Stimulated activated CD4-positive, alpha-beta T cell treated with anti-CD3 and anti-CD28 coated beads, Interleukin-4, amount 100 ng/mL, for 48 hours (primary cell): Measurements from ENCODE around the gene PSMD8.
"Not testable (repeated sequence)": the region's sequence is repeated elsewhere in the genome, so short reads cannot be mapped to it uniquely, and the experiment has no call there.

Source experiments
- DNase-seq, 2 donors: peaks; one replicate each; pipeline ENCODE4 v3.0.0-alpha.2; 2020; ENCODE audit warnings: low read depth in 2 of 2

The PSMD8 gene

GRCh38 chr19:38374332-38375097 is at the start of gene PSMD8:
PSMD8 (plus strand) TSS chr19:38374571; CDS start chr19:38374602, 31 bp downstream.
- DNase-seq, result peak; percentile 96 to 98

DNA sequence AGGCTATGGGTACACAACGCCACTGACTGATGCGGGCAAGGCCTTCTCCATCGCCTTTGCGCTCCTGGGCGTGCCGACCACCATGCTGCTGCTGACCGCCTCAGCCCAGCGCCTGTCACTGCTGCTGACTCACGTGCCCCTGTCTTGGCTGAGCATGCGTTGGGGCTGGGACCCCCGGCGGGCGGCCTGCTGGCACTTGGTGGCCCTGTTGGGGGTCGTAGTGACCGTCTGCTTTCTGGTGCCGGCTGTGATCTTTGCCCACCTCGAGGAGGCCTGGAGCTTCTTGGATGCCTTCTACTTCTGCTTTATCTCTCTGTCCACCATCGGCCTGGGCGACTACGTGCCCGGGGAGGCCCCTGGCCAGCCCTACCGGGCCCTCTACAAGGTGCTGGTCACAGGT is 47.8 kb upstream of the PSMD8 start:
- no peak for DNase-seq

- no peak for DNase-seq
Observed at GRCh38 chr19:38329651-38330050, 44.7 kb upstream of the PSMD8 start.

DNA sequence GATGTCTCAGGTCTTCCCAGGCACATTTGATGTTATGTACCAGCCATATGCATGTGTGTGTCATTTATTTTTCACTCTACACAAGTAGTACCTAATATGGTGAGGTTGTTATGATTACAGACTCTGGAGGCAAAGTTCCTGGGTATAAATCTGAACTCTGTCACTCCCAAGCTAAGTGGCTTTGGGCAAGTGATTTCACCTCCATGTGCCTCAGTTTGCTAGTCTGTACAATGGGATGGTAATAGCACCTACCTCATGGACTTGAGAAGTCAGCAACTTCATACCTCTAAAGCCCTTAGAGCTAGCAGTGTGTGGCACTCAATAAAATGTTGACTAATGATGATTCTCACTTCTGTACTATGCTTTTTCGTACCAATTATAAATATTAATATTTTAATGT is 42.6 kb upstream of the PSMD8 start:
- no peak for DNase-seq

- DNase-seq, result no peak
Observed at GRCh38 chr19:38333245-38333644, 41.1 kb upstream of the PSMD8 start.

- peak; percentile 93 to 97 for DNase-seq
Observed at GRCh38 chr19:38335949-38336637, 38.3 kb upstream of the PSMD8 start.

DNA sequence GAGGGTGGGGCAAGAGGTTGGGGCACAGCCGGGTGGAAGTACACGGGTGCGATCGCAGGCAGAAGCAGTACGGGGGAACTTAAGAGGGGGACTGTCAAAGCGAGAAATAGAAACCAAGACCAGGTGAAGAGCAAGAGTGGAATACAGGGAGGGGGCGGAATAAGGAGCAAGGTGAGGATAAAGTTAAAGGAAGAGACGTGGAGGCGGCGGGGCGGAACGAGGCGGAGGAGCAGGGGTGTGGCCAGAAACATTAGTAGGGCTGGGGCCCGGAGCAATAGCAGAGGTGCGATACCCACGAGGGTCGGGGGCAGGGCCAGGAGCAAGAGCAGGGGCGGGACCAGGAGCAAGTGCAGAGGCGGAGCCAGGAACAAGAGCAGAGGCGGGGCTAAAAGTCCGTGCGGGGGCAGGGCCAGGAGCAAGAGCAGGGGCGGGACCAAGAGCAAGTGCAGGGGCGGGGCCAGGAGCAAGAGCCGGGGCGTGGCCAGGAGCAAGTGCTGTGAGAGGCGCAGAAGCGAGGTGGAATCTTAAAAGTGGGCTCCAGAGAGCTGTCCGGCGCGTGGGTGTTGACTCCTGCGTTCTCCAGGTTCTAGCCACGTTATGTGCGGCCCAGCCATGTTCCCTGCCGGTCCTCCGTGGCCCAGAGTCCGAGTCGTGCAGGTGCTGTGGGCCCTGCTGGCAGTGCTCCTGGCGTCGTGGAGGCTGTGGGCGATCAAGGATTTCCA is 37.6 kb upstream of the PSMD8 start:
- peak; percentile 92 to 93 for DNase-seq

DNA sequence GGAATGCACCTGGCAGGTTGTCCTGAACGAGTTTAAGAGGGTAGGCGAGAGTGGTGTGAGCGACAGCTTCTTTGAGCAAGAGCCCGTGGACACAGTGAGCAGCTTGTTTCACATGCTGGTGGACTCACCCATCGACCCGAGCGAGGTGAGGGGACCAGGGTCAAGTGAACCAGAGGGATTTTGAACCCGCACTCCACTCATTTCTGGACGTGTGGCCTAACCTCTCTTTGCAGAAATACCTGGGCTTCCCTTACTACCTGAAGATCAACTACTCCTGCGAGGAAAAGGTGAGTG is 37.1 kb upstream of the PSMD8 start:
- DNase-seq, result no peak

DNA sequence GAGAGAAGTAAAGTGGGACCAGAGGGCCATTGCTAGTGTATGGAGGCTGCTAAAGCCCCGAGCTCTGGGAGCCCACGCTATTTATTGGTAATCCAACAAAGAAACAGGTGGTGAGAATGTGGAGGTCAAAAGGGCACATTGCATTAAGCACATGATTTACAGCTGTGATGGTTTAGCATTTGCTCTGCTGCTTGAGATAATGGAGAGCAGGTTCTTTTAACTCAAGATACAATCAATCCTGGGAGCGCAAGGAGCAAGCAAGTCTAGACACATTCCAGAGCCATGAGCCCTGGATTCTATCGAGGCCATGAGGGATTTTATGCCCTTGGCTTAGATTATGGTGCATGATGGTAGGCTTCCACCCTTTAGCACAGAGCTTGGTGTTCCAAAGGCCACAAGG is 35.4 kb upstream of the PSMD8 start:
- not testable (repeated sequence) for DNase-seq

DNA sequence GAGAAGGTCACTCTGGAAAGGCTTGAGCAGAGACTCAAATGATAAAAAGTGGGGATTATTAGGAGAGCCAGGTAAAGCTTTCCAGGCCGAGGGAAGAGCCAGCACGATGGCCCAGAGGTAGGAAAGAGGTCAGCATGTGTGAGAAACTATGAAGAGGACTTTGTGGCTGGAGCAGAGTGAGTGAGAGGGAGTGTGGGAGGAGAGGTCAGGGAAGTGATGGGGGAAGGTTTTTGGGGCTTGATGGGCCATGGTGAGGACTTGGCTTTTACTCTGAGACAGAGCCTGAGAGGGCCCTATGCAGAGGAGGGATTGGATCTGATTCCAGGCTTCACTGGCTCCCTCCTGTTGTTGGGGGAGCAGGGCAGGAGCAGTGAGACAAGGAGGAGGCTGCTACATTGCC is 33.4 kb upstream of the PSMD8 start:
- no peak for DNase-seq

DNA sequence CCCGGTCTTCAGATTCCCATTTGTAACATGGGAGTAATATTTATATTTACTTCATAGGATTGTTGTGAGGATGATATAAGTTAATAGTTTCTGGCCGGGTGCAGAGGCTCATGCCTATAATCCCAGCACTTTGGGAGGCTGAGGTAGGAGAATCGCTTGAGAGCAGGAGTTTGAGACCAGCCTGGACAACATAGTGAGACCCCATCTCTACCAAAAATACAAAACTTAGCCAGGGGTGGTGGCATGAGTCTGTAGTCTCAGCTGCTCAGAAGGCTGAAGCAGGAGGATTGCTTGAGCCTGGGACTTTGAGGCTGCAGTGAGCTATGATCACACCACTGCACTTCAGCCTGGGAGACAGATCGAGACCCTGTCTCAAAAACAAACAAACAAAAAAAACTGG is 27.5 kb upstream of the PSMD8 start:
- no peak for DNase-seq

GRCh38 chr19:38350883-38351282 is 23.5 kb upstream of the PSMD8 start:
- no peak for DNase-seq

DNA sequence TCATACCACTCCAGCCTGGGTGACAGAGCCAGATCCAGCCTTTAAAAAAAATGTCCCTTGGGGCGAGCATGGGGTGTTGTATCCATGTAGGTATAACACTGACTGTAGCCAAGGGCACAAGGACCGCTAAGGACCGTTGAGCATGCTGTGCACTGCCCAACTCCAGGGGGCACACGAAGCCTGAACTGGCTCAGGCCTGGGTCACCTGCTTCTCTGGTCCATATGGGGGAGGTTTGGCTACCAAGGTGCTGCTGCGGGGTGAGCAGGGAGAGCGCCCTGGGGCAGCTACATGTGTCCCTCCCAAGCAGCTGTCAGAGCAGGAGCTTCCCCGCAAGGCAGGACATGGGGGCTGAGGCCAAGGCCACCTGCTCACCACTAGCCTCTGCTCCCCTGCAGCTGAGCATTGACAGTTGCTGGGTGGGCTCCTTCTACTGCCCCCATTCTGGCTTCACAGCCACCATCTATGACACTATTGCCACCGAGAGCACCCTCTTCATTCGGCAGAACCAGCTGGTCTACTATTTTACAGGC is 22.4 kb upstream of the PSMD8 start:
- no peak for DNase-seq

DNA sequence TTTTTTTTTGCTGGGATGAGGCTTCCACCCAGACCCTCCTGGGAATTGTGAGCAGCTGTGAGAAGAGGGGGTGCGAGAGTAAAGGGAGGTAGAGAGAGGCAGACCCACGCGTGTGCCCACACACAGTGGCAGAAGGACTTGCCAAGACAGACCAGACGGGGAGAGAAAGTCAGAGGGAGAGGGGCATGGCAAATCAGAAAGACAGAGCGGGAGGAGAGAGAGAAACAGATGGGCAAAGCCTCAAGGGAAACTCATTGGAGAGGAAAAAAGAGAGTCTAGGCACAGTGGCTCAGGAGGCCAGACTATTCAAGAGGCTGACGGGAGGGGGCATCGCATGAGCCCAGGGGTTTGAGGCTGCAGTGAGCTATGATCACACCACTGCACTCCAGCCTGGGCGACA is 21.8 kb upstream of the PSMD8 start:
- no peak for DNase-seq

- no peak for DNase-seq
Observed at GRCh38 chr19:38355728-38356725, 18.3 kb upstream of the PSMD8 start.

GRCh38 chr19:38358071-38358470 is 16.3 kb upstream of the PSMD8 start:
- DNase-seq, result no peak

- no peak for DNase-seq
Observed at GRCh38 chr19:38359242-38360021, 14.9 kb upstream of the PSMD8 start.

- DNase-seq, result no peak
Observed at GRCh38 chr19:38360351-38360750, 14.0 kb upstream of the PSMD8 start.

DNA sequence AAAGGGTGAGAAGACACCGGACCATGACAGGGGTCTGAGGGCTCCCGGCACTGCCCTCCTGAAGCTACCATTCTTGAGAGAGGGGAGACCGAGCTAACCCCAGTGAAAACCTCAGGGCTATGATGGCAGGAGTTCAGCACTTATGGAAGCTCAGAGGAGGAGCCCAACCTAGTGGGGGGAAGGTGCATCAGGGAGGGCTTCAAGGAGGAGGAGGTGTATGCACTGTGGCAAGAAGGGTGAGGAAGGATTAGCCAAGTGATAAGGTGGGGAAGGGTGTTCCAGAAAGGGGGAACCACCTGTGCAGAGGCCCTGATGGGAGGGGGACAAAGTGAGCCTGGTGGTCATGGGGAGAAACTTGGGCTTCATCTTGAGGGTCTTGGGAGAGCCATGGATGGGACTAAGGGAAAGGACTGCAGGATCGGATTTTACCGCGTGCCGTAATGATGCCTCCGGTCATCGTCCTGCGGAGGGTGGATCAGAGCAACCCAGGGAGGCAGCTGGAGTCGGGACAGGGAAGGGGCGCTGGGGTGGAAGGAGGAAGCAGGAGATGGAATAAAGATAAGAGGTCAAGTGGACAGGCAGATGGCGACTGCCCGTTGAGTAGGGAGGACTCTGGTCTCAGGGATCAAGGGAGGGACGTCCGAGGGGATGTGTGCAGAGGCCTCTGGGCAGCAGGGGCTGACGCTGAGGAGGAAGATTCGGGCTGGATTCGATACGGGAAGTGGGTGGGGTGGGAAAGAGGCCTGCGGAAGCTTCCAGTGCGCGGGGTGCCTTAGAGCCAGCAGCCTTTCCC is 13.3 kb upstream of the PSMD8 start:
- DNase-seq, result no peak

GRCh38 chr19:38361633-38362075 is 12.7 kb upstream of the PSMD8 start:
- peak; percentile 66 to 77 for DNase-seq
